ENCODE measurements around the gene CTDSP1.

Gene CTDSP1

DNA sequence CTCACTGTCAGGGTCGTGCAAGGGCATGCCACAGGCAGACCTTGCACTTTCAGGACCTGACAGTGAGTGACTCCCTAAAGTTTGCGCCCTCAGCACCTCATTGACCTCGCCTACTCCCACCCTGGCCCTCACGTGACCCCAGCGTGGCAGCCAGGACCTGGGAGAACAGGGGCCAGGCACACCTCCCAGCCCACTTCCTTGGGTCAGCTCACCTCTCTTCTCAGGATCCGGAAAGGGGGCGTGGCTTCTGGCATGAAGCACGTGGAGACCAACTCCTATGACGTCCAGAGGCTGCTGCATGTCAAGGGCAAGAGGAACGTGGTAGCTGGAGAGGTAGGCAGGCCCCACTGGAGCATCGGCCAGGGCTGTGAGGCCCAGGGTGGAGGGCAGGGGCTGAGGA lies 28.1 kb downstream of the CTDSP1 start:
- DNase-seq, result no peak

DNA sequence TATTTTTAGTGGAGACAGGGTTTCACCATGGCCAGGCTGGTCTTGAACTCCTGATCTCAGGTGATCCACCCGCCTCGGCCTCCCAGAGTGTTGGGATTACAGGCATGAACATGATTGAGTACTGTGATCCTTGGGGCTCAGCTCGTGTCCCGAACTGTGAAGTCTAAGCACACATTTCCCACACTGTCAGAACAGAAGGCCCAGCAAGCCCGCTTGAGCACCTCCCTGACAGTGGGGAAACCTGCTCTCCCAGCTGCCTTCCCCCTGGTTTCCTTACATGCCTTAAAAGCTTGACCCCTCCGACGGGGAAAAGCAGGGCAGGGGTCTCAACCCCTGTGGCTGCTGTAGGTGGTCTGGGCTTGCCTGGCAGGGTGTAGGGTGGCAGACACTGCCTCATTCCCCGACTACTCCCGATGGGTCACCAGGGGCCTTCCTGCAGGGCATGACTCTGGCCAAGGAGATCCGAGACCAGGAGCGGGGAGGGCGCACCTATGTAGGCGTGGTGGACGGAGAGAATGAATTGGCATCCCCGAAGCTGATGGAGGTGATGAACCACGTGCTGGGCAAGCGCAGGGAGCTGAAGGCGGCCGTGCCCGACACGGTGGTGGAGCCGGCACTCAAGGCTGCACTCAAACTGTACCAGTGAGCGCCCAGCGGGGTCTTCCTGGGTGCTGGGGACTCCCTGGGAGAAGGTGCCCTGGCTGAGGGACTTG lies 29.3 kb downstream of the CTDSP1 start:
- no peak for DNase-seq

DNA sequence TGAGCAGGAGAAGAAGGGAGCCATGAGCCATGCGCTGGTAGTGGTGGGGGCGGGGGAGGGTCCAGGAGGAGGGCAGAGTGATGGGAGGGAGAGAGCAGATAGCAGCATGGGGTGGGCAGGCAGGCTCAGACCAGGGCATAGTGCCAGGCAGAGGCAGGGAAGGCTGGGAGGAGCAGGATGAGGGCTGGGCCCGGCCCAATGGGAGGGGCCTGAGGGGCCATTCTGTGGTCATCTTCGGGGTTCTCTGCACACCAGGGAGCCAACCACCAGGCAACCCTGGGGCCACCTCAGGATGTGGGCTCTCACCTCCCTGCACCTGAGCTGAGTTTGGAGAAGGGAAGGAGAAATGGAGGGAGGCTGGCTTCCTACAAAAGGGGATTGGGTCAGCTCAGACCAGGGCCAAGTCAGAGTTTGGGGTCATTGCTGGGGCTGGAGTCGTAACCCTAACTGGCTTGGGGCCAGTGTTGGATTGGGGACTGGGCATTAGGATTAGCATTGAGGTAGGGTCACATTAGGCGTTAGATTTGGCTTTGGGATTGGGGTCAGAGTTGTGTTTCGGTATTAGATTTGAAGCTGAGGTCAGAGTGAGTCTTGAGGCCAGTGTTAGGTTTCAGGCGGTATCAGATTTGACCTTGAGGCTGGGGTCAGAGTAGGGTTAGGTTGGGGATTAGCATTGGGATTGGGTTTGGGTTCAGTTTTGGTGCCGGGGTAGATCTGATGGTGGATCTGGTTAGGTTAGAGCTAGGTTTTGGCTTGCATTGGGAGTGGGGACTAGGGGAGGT lies 30.4 kb downstream of the CTDSP1 start:
- DNase-seq, result no peak

DNA sequence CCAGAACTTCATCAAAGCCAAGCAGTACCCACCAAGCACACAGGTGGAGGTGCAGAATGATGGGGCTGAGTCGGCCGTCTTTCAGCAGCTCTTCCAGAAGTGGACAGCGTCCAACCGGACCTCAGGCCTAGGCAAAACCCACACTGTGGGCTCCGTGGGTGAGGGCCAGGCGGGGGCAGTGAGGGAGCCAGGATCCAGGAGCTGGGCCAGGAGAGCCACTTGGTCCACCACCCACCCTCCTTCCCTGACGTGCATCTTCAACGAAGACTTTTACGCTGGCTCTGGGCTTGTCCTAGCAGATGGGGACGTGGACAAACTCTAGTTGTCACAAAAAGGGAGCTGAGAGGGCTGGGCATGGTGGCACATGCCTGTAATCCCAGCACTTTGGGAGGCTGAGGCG lies 31.1 kb downstream of the CTDSP1 start:
- DNase-seq, result no peak

DNA sequence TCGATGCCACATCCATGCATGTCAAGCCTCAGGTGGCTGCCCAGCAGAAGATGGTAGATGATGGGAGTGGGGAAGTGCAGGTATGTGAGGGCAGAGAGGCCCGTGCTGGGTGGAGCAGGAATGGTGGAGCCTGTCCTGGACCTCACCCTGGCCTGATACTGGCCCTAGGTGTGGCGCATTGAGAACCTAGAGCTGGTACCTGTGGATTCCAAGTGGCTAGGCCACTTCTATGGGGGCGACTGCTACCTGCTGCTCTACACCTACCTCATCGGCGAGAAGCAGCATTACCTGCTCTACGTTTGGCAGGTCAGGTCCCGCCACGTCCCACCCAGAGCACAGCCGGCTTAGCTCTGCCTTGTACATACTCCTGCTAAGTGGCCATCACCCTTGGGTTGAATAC lies 32.2 kb downstream of the CTDSP1 start:
- no peak for DNase-seq

DNA sequence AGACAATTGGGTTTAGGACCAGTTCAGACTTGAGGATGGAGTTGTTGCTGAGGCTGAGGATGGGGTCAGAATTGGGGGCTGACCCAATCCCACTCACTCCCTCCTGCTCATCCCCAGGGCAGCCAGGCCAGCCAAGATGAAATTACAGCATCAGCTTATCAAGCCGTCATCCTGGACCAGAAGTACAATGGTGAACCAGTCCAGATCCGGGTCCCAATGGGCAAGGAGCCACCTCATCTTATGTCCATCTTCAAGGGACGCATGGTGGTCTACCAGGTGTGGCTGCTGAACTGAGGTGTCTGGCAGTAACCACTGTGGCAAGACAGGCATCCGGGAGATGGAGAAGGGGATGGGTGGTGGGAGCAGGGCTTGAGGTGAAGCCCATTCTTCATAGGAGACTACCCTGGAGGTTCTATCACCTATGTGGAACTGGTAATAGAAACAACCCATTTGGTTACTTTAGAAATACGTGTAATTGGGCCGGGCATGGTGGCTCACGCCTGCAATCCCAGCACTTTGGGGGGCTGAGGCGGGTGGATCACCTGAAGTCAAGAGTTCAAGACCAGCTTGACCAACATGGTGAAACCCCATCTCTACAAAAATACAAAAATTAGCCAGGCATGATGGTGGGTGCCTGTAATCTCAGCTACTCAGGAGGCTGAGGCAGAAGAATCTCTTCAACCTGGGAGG lies 33.2 kb downstream of the CTDSP1 start:
- no peak for DNase-seq

DNA sequence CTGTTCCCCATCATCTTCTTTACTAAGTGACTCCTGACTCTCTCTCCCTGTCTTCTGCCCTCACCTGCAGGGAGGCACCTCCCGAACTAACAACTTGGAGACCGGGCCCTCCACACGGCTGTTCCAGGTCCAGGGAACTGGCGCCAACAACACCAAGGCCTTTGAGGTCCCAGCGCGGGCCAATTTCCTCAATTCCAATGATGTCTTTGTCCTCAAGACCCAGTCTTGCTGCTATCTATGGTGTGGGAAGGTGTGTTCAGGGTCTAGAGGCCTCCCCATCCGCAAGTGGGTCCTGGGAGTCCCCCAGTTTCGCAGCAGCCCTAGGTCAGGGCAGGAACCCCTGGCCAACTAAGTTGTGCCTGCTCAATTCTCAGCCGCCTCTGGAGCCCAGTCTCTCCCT lies 34.8 kb downstream of the CTDSP1 start:
- no peak for DNase-seq

DNA sequence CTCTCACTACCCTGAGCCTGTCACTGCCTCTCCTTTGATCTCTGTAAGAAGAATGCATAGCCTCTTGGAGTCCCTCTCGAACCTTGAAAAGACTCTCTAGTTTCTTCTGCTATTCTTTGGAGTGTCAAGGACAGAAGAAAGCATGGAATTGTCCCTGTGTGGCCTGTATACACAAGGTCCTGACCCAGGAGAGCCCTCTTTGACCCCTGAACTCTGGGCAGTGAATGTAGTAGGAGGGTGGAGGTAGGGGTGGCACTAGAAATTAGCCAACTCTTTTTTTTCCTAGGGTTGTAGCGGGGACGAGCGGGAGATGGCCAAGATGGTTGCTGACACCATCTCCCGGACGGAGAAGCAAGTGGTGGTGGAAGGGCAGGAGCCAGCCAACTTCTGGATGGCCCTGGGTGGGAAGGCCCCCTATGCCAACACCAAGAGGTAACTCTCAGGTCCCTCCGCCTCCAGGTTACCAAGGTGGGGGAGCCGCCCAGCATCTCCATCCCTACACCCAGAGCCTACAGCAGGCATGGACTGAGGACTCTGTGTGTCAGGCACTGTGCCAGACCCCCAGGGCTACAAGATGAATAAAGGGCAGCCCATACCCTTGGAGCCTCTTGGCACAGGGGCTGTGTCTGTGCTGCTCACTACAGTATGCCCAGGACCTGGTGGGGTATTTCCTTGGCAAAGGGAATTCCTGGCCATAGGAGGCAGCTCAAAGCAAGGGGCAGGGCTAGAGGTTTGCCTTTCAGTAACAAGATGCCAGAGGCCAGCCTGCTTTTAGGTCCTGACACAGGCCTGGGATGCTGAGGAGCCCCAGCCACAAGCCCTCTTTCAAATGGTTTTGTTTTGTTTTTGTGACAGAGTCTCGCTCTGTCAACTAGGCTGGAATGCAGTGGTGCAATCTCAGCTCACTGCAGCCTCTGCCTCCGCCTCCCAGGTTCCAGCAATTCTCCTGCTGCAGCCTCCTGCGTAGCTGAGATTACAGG lies 35.6 kb downstream of the CTDSP1 start:
- no peak for DNase-seq

DNA sequence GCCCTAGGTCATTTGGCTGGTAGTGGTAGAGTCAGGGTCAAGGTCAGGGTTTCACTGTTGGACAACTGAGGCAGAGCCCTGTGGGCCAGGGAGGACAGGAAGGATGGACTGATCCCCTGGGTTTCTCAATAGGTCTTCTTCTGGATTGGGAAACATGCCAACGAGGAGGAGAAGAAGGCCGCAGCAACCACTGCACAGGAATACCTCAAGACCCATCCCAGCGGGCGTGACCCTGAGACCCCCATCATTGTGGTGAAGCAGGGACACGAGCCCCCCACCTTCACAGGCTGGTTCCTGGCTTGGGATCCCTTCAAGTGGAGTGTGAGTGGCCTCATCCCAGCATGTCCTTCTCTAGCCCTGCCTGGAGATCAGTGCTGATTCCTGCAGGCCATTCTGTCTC lies 37.3 kb downstream of the CTDSP1 start:
- DNase-seq, result no peak

DNA sequence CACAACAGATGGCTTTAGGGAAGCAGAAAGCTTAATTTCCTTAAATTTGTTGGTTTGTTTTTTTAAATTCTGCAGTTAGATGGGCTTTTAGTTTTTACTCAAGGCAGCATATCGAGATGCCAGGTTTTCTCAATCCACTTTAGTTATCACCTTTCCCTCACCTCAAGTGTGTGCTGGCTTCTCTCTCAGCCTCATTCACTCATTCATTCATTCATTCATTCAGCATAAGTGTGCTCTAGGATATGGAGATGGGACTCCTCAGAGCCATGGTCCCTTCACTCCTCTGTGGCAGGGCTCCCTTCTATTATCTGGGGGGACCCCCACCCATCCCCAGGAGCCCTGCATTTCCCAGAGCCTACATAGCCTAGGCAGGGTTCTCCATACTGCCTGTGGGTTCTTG lies 38.3 kb downstream of the CTDSP1 start:
- no peak for DNase-seq

DNA sequence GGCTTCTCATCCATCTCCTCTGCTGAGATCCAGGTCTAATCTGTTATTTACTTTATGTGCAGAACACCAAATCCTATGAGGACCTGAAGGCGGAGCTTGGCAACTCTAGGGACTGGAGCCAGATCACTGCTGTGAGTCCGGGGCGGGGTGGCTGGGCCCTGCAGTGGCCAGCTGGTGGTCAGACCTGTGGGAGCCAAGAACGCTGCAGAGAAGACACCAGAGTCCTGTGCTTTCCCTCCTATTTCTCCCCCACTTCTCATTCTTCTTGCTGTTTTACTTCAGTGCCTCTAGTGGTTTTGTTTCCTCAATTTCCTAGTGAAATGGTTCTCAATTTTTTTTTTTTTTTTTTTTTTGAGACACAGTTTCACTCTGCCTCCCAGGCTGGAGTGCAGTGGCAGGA lies 38.9 kb downstream of the CTDSP1 start:
- no peak for DNase-seq

DNA sequence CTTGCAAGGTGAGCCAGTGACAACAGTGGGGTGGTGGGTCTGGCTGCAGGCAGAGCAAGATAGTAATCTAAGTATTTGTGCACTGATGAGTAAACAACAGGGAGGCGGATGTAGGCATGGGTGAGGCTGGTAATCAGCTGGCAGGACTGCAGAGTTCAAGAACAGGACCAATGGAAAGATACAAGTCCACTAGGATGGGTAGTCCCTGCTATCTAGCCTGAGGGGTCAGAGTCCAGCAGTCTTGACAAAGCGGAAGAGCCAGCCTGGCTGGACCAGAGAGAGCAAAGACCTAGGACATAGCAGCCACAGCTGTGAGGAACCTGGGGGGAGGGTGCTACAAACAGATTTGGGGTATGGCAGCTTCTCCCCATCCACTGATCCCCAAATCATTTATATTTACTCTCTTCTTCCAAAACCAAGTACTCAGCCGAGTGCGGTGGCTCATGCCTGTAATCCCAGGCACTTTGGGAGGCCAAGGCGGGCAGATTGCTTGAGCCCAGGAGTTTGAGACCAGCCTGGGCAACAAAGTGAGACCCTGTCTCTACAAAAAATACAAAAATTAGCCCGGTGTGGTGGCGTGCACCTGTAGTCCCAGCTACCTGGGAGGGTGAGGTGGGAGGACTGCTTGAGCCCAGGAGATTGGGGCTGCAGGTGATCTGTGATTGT lies 45.2 kb downstream of the CTDSP1 start:
- no peak for DNase-seq

DNA sequence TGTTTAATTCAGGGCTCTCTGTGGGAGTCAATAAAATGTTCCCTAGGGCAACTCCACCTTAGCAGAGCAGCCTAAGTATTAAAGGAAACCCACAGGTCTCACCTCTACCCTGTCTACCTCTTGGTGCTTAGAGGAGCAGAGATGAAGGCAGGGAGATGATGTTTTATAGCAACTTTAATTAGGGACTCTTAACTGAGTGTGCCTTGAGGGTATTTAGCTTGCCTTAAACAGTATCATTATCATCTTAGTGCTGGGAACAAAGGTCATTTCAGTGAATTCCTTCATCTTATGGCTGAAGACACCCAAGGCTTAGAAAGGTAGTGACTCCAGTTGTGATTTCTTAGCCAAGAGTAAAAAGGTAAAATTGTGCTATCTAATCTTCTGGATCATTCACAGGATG lies 45.9 kb downstream of the CTDSP1 start:
- no peak for DNase-seq

DNA sequence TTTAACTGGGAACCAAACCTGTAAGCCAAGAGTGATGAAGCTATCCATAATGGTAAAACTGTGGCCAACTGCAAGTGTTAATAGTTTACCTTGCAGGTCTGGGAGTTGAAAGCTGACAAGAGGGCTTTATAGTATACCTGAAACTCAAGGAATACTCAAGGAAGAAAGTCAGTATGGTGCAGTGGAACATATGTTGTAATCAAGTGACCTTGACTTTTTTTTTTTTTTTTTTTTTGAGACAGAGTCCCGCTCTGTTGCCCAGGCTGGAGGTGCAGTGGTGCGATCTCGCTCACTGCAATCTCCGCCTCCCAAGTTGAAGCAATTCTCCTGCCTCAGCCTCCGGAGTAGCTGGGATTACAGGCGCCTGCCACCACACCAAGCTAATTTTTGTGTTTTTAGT lies 46.9 kb downstream of the CTDSP1 start:
- DNase-seq, result no peak

DNA sequence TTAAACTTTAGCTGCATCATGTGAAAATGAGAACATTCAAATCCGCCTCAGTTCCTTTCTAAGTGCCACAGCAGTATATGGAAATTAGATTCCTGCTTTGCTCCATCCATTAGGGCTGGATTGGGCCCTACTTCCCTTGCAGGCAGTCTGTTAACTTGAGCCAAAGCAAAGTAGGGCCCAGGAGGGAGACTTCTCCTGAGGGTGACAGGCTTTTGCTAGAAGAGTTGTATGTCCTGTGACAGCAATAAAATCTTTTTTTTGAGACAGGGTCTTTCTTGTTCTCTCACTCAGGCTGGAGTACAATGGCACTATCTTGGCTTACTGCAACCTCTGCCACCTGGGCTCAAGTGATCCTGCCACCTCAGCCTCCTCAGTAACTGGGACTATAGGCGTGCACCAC lies 47.4 kb downstream of the CTDSP1 start:
- DNase-seq, result no peak

DNA sequence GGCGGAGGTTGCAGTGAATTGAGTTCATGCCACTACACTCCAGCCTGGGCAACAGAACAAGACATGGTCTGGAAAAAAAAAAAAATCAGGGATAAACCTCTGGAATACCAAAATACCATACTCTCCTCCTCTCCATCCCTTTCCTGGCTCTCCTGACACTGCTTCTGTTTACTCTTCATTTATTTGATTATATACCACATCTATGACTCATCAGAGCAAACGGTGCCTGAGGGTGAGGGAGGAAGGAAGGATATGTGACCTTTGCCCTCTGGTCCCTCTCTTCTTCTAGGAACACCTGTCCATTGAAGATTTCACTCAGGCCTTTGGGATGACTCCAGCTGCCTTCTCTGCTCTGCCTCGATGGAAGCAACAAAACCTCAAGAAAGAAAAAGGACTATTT lies 49.3 kb downstream of the CTDSP1 start:
- DNase-seq, result no peak

DNA sequence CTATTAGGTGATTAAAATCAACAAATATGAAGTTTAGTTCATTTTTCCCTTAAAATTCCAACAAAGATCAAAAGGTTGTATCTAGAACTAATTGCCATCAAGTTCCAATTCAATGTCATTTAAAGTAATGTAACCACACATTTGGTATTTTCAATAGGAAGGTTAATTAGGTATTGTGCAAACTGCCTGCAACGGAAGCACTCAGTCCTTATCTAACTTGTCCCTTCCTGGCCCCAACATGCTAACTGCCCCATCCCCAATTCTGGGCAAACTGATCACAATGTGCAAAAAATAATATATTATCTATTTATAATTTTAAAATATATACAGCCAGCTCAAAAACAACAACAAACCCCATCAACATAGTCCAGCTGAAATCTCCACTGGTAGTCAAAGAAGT lies 52.4 kb downstream of the CTDSP1 start:
- no peak for DNase-seq
